Measurements from ENCODE around the gene PIGL. TPM values are rescaled to one million over a fixed set of nuclear protein-coding genes. Genes with fewer than 3 reads are reported as not detected.

Gene PIGL
- total and polyA plus RNA-seq, 2 donors (not counting 3 experiments of a cell fraction or from before 2014, with no cell fraction given), result 28.6 to 40.8 TPM

GRCh38 chr17:16361874-16362273 is 144.9 kb downstream of the PIGL start:
- intact Hi-C loops (cut with micrococcal nuclease) (loop anchor here (2.0 to 10.0 kb wide), 2 partner anchors 53 to 91 kb away; partner anchors contain the start of gene TRPV2), dilution Hi-C loops (cut with MboI; ENCODE audit: extremely low pct_ligation_motif_present, low sequenced_read_pairs) (no loop called here)
- no peak for FAIRE-seq

GRCh38 chr17:16363749-16364536 is 146.9 kb downstream of the PIGL start:
- FAIRE-seq, result peak; percentile 81
- no TSS peak for BruUV-seq (replicated peaks)
- ChIA-PET POLR2A (interaction anchor here (1.7 to 2.2 kb wide), 2 partner anchors 17 to 75 kb away, joined by 5 to 16 read pairs; partner anchors contain the start of gene UBB), CTCF (interaction anchor here (0.6 to 3.1 kb wide), 56 partner anchors 9 to 301 kb away, joined by 3 to 73 read pairs (median 5); partner anchors contain the start of genes CENPV, TRPV2 and UBB)
- DNase-seq (ENCODE audit: low read depth, low spot score), result peak; percentile 70
- intact Hi-C loops (cut with micrococcal nuclease), result loop anchor here (1.0 to 10.0 kb wide), 3 partner anchors 51 to 157 kb away; partner anchors contain the start of gene TRPV2
- Histone ChIP-seq H4K20me1 (replicated peaks; ENCODE audit: control insufficient read depth, extremely low read depth, insufficient read depth, low read length) (no peaks in the 10 kb centered on the region), H3K36me3 (ENCODE audit: control insufficient read depth in 2 of 2, extremely low read depth in 1 of 2, insufficient read depth in 2 of 2, low read length in 2 of 2) (no peaks in the 10 kb centered on the region), H3K27ac (ENCODE audit: insufficient read depth, low read depth, low read length) (no peak overlapping the region), H3K4me3 (replicated peaks in 1 of 3; ENCODE audit: insufficient read depth in 1 of 3, low read depth in 1 of 3, low read length in 3 of 3) (no peak overlapping the region), H3K4me2 (ENCODE audit: insufficient read depth, low read length) (no peak overlapping the region), H3K27me3 (ENCODE audit: control insufficient read depth in 2 of 2, insufficient read depth in 2 of 2, low read length in 2 of 2) (no peaks in the 10 kb centered on the region), H2AFZ (ENCODE audit: low read depth, low read length) (peak overlapping the region; percentile 54), H3K9me1 (replicated peaks; ENCODE audit: control insufficient read depth, extremely low read depth, insufficient read depth, low read length) (no peaks in the 10 kb centered on the region), H3K9me3 (replicated peaks; ENCODE audit: control insufficient read depth, insufficient read depth, low read length) (no peaks in the 10 kb centered on the region), H3K9ac (replicated peaks; ENCODE audit: extremely low read depth, insufficient read depth, low read length) (no peak overlapping the region), H3K79me2 (ENCODE audit: control insufficient read depth, insufficient read depth, low read length) (no peaks in the 10 kb centered on the region), H3K4me1 (ENCODE audit: control insufficient read depth, extremely low read depth, insufficient read depth, low read length) (no peaks in the 10 kb centered on the region)
- dilution Hi-C loops (cut with MboI; ENCODE audit: extremely low pct_ligation_motif_present, low sequenced_read_pairs), result no loop called here
- TF ChIP-seq, protein P1, sequence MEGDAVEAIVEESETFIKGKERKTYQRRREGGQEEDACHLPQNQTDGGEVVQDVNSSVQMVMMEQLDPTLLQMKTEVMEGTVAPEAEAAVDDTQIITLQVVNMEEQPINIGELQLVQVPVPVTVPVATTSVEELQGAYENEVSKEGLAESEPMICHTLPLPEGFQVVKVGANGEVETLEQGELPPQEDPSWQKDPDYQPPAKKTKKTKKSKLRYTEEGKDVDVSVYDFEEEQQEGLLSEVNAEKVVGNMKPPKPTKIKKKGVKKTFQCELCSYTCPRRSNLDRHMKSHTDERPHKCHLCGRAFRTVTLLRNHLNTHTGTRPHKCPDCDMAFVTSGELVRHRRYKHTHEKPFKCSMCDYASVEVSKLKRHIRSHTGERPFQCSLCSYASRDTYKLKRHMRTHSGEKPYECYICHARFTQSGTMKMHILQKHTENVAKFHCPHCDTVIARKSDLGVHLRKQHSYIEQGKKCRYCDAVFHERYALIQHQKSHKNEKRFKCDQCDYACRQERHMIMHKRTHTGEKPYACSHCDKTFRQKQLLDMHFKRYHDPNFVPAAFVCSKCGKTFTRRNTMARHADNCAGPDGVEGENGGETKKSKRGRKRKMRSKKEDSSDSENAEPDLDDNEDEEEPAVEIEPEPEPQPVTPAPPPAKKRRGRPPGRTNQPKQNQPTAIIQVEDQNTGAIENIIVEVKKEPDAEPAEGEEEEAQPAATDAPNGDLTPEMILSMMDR (IDR thresholded peaks at IDR 0.05; ENCODE audit: extremely low read depth in 1 of 2, insufficient read depth in 1 of 2, low read depth in 1 of 2, low read length in 2 of 2), result peak; percentile 85 to 92
- TF ChIP-seq JUN (IDR thresholded peaks at IDR 0.05; ENCODE audit: borderline replicate concordance, insufficient read depth, insufficient read length, low read depth), result no peak

More at GRCh38 chr17:16361874-16362273, 144.9 kb downstream of the PIGL start:
- BruUV-seq (replicated peaks), result no TSS peak
- H2AFZ ChIP-seq (ENCODE audit: low read depth, low read length), result no peak overlapping the region
- ChIA-PET POLR2A (interaction anchor here (2.2 kb wide), 1 partner anchor 19 kb away, joined by 16 read pairs; the partner anchor contains the start of gene UBB), CTCF (interaction anchor here (1.0 to 1.5 kb wide), 2 partner anchors 11 to 160 kb away, joined by 3 read pairs; no protein-coding TSS in a partner anchor)
- H4K20me1 ChIP-seq (replicated peaks; ENCODE audit: control insufficient read depth, extremely low read depth, insufficient read depth, low read length), result no peaks in the 10 kb centered on the region
- H3K36me3 ChIP-seq (ENCODE audit: control insufficient read depth in 2 of 2, extremely low read depth in 1 of 2, insufficient read depth in 2 of 2, low read length in 2 of 2), result no peaks in the 10 kb centered on the region
- no peak overlapping the region for H3K9ac ChIP-seq (replicated peaks; ENCODE audit: extremely low read depth, insufficient read depth, low read length)
- H3K4me2 ChIP-seq (ENCODE audit: insufficient read depth, low read length), result no peak overlapping the region
- no peaks in the 10 kb centered on the region for H3K27me3 ChIP-seq (ENCODE audit: control insufficient read depth in 2 of 2, insufficient read depth in 2 of 2, low read length in 2 of 2)
- H3K4me1 ChIP-seq (ENCODE audit: control insufficient read depth, extremely low read depth, insufficient read depth, low read length), result no peaks in the 10 kb centered on the region
- no peak for TF ChIP-seq EZH2 (IDR thresholded peaks at IDR 0.05; ENCODE audit: borderline replicate concordance, low read depth, low read length, severe bottlenecking)
- DNase-seq (ENCODE audit: low read depth, low spot score), result no peak
- no peaks in the 10 kb centered on the region for H3K9me1 ChIP-seq (replicated peaks; ENCODE audit: control insufficient read depth, extremely low read depth, insufficient read depth, low read length)
- H3K79me2 ChIP-seq (ENCODE audit: control insufficient read depth, insufficient read depth, low read length), result no peaks in the 10 kb centered on the region
- no peaks in the 10 kb centered on the region for H3K9me3 ChIP-seq (replicated peaks; ENCODE audit: control insufficient read depth, insufficient read depth, low read length)
- H3K27ac ChIP-seq (ENCODE audit: insufficient read depth, low read depth, low read length), result no peak overlapping the region
- H3K4me3 ChIP-seq (replicated peaks in 1 of 3; ENCODE audit: insufficient read depth in 1 of 3, low read depth in 1 of 3, low read length in 3 of 3), result no peak overlapping the region

Measured in endothelial cell of umbilical vein (primary cell).